Fibroblast of skin of back (primary cell): ENCODE data around the gene CD163.
A peak's percentile ranks its signal among the peaks of the same experiment; 100 is the strongest.
"Not testable (repeated sequence)": the region's sequence is repeated elsewhere in the genome, so short reads cannot be mapped to it uniquely, and the experiment has no call there.

Experiments used
- DNase-seq: peaks from one replicate; pipeline ENCODE4 v3.0.0-alpha.2; 2013

CD163 gene

GRCh38 chr12:7448099-7448498 is 55.5 kb downstream of the CD163 start:
- no peak for DNase-seq

- no peak for DNase-seq
These were observed 59.0 kb downstream of the CD163 start for GRCh38 chr12:7444537-7444936.

- no peak for DNase-seq
These were observed 59.5 kb downstream of the CD163 start, which contains the start of gene CD163L1 for GRCh38 chr12:7444076-7444475. Gene CD163L1, minus strand, starts transcription at chr12:7444153. Its CDS starts 26 bp downstream, at chr12:7444127.

DNA sequence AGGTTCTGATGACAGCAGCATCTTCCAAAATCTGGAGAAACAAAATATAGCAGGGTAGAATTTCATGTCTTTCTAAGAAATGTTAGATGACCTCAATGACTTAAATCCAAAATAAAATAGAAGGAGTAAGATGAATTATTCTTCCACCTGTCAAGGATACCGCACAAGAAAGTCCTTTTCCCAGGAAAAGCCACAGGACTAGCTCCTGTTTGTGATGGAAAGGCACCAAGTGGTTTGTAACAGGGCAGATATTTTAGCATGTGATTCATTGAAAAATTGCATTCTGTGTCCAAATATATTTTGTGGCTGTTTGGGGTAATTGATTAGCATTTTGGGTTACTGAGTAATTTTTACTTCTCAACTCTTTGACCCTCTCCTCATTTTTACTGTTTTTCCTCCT is 62.4 kb downstream of the CD163 start:
- peak; percentile 14 for DNase-seq

GRCh38 chr12:7439579-7440505 is 63.7 kb downstream of the CD163 start:
- peak; percentile 71 for DNase-seq

- DNase-seq, result not testable (repeated sequence)
These were observed 65.1 kb downstream of the CD163 start for GRCh38 chr12:7438291-7438995.

DNA sequence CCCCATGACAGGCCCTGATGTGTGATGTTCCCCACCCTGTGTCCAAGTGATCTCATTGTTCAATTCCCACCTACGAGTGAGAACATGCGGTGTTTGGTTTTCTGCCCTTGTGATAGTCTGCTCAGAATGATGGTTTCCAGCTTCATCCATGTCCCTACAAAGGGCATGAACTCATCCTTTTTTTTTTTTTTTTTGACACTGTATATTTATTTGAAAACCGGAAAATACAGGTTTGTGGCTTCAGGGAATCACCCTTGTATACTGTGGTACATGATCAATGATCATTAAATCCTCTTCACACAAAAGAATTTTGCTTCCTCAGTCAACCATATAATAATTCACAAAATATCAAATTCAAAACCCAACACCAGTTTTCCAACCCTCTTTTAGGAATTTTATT is 66.1 kb downstream of the CD163 start:
- DNase-seq, result not testable (repeated sequence)

DNA sequence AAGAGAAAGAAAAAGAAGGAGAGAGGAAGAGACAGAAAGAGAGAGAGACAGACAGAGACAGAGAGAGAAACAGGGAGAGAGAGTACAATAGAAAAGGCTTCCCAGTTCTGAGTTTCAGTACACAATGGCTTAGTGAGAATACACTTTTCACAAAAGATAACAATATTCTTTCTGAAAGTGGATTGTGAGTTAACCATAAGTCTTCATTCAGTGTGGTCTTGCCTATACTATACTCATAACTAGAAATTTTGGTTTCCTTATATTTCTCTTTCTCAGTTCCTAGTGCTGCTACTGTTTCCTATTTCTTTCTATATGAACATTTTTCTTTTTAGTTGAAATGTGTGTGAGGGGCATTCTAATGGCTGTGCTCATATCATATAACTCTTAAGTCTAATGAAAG is 68.9 kb downstream of the CD163 start:
- no peak for DNase-seq

- peak; percentile 94 for DNase-seq
These were observed 70.2 kb downstream of the CD163 start for GRCh38 chr12:7433276-7433822.

- DNase-seq, result peak; percentile 62
These were observed 71.4 kb downstream of the CD163 start for GRCh38 chr12:7431993-7432685.
